ENCODE data around the gene SEPTIN12.

- TF ChIP-seq POLR2A (IDR thresholded peaks at IDR 0.05; ENCODE audit: low read depth), result no peak
- no peak for TF ChIP-seq CTCF (IDR thresholded peaks at IDR 0.05)
- no peak for TF ChIP-seq EP300 (IDR thresholded peaks at IDR 0.05)
Observed at GRCh38 chr16:4799171-4799855, 11.2 kb upstream of the SEPTIN12 start.

Data from esophagus muscularis mucosa (tissue), 4 donors.